ENCODE results near the gene TFCP2. TPM values are rescaled to one million over a fixed set of nuclear protein-coding genes. Genes with fewer than 3 reads are reported as not detected.

TFCP2 gene
- total RNA-seq, 2 experiments from 2014 or later = 27.4 to 27.9 TPM

- H3K27me3 Mint-ChIP-seq = no peaks in the 10 kb centered on the region
- POLR2A ChIA-PET = interaction anchor here (1.2 to 2.5 kb wide), 7 partner anchors 22 to 207 kb away, joined by 3 to 11 read pairs (median 5); partner anchors contain the start of genes CSRNP2, POU6F1 and SLC11A2
- peak; percentile 97 for ATAC-seq
These were observed 125.0 kb downstream of the TFCP2 start, which contains the start of gene LETMD1 for GRCh38 chr12:51047655-51048540. TSS of gene LETMD1 (plus strand) at chr12:51048327. CDS start at chr12:51048357, 30 bp downstream.

More at GRCh38 chr12:51047655-51048540, 125.0 kb downstream of the TFCP2 start, which contains the start of gene LETMD1:
- CTCF ChIA-PET = interaction anchor here (0.6 to 2.9 kb wide), 13 partner anchors 14 to 283 kb away, joined by 3 to 10 read pairs (median 4); partner anchors contain the start of genes POU6F1 and SLC11A2
- Mint-ChIP-seq H3K4me1 (ENCODE audit: low read depth) (peaks cover 28% of the 10 kb centered on the region), H3K4me3 (peak within 1 kb of the TSS; percentile 97), H3K9me3 (no peaks in the 10 kb centered on the region), H3K36me3 (ENCODE audit: low read depth) (peaks cover 23% of the 10 kb centered on the region), H3K27ac (peak within 1 kb of the TSS; percentile 96)
- TF ChIP-seq CTCF (IDR thresholded peaks at IDR 0.05) = peak; percentile 95
- peak; percentile 94 for DNase-seq
- intact Hi-C loops (cut with micrococcal nuclease) = no loop called here

Other genes starting within 250 kb of the TFCP2 start
- not detected for gene HIGD1C, start 220.6 kb downstream of the TFCP2 start, total RNA-seq
- gene SLC11A2, start 146.8 kb downstream of the TFCP2 start, total RNA-seq = 10 to 100 TPM; 21.6 to 23.9 TPM
- 10 to 100 TPM; 71.6 to 81.5 TPM for gene LETMD1, start 124.8 kb downstream of the TFCP2 start, total RNA-seq
- gene CSRNP2, start 89.5 kb downstream of the TFCP2 start, total RNA-seq = 1 to 10 TPM; 9.2 to 9.6 TPM
- gene POU6F1, start 44.9 kb upstream of the TFCP2 start, total RNA-seq = 1 to 10 TPM; 5.8 to 7.3 TPM
- 10 to 100 TPM; 91.7 to 98.3 TPM for gene DAZAP2, start 65.7 kb upstream of the TFCP2 start, total RNA-seq
- 1 to 10 TPM in 1 of 2 experiments, under 1 TPM in 1; 0.96 to 1.4 TPM for gene SMAGP, start 97.3 kb upstream of the TFCP2 start, total RNA-seq
- 10 to 100 TPM; 39.5 to 41.7 TPM for gene BIN2, start 151.0 kb upstream of the TFCP2 start, total RNA-seq
- under 1 TPM in 1 of 2 experiments, not detected in 1; 0.29 TPM for gene CELA1, start 173.5 kb upstream of the TFCP2 start, total RNA-seq
- gene GALNT6, start 218.3 kb upstream of the TFCP2 start, total RNA-seq = 10 to 100 TPM; 18.0 to 22.3 TPM

All from activated CD8-positive, alpha-beta T cell treated with anti-CD3 and anti-CD28 coated beads for 36 hours (primary cell).